Retinal pigment epithelial cell (primary cell): ENCODE results near the gene PCNX1.

Source experiments
- DNase-seq: peaks from one replicate; pipeline ENCODE4 v3.0.0-alpha.2; 2010; ENCODE audit warnings: low read depth
- H3K4me3 ChIP-seq: 2 replicates; pipeline ENCODE4 v1.5.1; 2011; ENCODE audit warnings: mild to moderate bottlenecking, low read length, control low read depth, moderate library complexity
- CTCF ChIP-seq: conservative IDR thresholded peaks from 2 replicates; pipeline ENCODE4 v1.5.1; 2011; ENCODE audit warnings: low read depth, low read length, control low read depth, inconsistent platforms

Gene PCNX1

DNA sequence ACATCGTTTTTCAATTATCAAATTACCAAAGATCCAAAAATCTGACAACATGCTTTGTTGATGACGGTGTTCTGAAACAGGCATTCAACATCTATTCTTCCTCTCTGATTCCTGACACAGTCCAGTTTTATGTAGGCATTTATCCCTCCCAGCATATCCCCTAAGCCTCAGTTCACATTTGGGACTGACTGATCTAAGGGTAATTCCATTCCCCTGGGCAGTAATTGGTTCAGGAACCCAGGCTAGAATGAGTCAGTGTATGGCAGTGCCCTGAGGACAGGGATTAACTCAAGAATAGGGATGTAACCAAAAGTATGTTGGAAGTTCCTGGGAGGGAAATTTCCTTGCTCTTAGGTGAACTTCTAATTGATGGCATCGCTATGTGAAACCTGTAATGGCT lies 10.3 kb upstream of the PCNX1 start:
- no peak for DNase-seq
- no peak overlapping the region for H3K4me3 ChIP-seq
- no peak for TF ChIP-seq CTCF

DNA sequence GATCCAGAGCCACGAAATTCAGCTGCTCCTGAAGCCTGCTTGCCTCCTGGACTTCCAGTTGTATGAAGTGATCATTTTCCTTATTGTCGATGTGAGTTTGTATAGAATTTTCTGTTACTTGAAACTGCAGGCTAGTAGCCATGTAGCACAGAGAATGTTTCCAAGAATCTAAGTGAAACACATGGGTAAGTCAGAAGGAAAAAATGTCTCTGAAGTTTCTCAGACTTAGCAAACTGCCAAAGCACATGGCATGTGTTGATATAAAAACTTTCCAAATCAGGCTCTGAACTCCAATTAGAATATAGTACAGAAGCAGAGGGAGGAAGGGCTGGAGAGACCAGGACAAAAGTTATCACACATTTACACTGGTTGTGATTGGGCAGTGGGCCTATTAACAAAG lies 9.8 kb upstream of the PCNX1 start:
- no peak for TF ChIP-seq CTCF
- no peak for DNase-seq
- no peak overlapping the region for H3K4me3 ChIP-seq

DNA sequence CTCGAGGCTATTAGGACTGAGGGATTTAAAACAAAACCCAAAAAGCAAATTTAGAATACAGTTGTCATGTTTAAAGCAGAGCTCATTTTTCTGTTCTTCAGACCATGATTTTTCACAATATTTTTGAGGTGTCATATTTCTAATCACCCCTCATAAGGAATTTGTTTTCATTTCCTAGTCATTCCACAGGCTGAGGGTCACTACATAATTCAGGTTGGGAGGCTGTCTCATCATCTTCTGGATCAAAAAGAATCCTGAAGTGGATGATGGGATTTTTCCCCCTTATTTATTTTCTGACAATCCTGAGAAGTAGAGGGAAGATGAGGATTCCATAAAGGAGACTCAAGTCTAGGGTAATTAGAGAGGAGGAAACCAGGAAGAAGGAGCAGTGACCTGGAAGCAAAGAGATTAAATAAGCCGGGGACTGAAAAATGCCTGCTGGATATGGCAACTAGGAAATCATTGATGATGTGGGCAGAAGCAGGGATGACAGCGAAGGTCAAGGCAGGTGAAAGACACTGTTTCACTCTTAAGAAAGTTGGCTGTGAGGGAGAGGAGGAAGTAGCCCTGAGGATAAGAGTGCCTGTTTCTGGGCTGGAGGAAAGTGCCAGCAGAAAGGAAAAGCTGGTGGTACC lies 9.0 kb upstream of the PCNX1 start:
- TF ChIP-seq CTCF, result no peak
- DNase-seq, result no peak
- H3K4me3 ChIP-seq, result no peak overlapping the region

- no peak overlapping the region for H3K4me3 ChIP-seq
- DNase-seq, result no peak
- no peak for TF ChIP-seq CTCF
Measured at GRCh38 chr14:70901269-70901668, 6.0 kb upstream of the PCNX1 start.

DNA sequence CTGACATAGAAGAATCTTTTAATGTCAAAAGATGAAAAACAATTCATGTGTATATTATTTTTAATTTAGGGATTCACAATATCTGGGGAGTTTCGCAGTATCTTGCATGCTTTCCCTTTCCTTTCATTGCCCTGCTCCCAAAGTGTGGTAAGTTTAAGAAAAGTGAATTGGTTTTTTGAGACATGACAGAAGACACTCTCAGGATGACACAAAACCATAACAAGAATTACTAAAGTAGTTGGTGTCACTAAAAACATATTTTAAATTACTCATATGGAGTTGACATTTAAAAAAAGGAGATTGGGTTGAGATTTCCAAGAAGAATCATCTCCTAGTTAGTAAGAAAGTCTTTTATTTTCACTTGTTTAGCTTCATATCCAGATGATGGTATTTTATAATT lies 5.1 kb upstream of the PCNX1 start:
- no peak for TF ChIP-seq CTCF
- no peak overlapping the region for H3K4me3 ChIP-seq
- no peak for DNase-seq

DNA sequence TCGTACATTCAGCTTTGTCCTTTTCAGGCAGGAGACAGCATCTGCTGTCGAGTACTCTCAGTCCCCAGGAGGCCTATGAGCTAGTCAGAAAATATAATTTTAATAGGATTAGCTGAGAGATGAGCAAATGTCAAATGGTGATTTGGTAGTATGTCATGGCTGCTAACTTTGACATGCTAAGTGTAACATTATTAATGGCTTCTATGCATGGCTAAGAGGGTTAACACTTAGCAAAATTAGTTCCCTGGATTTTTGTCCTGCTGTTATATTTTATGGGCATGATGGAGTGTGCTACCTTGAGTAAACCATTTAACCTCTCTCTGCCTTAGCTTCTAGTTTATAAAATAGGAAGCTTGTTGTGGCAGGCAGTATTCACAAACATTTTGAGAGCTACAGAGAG lies 2.9 kb upstream of the PCNX1 start:
- no peak for TF ChIP-seq CTCF
- no peak for DNase-seq
- H3K4me3 ChIP-seq, result no peak overlapping the region

DNA sequence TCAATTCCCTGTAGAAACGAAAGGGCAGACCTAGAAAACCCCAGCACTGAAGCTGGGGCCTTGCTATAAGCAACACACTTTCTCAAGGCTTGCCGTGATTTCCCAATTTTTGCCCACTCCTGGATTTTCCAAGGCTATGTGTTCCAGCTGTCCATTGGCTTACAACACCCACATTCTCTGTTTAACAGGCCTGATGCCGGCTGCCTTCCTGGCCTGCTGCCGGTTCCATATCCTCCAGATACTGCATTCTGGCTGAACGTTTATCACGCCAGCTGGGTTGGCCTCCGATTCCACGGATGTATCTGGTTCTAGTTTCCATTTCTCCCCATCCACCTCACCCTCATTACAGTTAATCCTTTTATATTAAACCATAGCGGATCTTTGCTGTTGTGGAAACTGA lies 2.0 kb upstream of the PCNX1 start:
- no peak for TF ChIP-seq CTCF
- H3K4me3 ChIP-seq, result no peak overlapping the region
- no peak for DNase-seq
